ENCODE measurements around the gene GCN1. TPM values are rescaled to one million over a fixed set of nuclear protein-coding genes. Genes with fewer than 3 reads are reported as not detected.

Gene GCN1
- total RNA-seq, 1 experiment from 2014 or later: 53.6 TPM

- H3K4me1 ChIP-seq (ENCODE audit: low read length): no peaks in the 10 kb centered on the region
- no peaks in the 10 kb centered on the region for H3K79me2 ChIP-seq (ENCODE audit: low read length)
- H3K9me2 ChIP-seq (replicated peaks; ENCODE audit: insufficient read depth, low read length): no peaks in the 10 kb centered on the region
- no peaks in the 10 kb centered on the region for H3K9me3 ChIP-seq (ENCODE audit: low read length)
- no peak for DNase-seq
- H3K36me3 ChIP-seq (ENCODE audit: insufficient read depth, low read length): peaks cover 64% of the 10 kb centered on the region
- 0 out of 2 replicates have a peak, but pooled peaks cover 2% of the 10 kb centered on the region for H4K20me1 ChIP-seq (ENCODE audit: insufficient read depth, low read depth, low read length)
- H3K27ac ChIP-seq (ENCODE audit: low read length): no peak overlapping the region
- H3K4me2 ChIP-seq (ENCODE audit: low read depth, low read length, poor library complexity, severe bottlenecking): no peak overlapping the region
- H2AFZ ChIP-seq (ENCODE audit: low read length): no peak overlapping the region
- no peak overlapping the region for H3K9ac ChIP-seq (ENCODE audit: low read length)
- H3K4me3 ChIP-seq (ENCODE audit: low read length): no peak overlapping the region
- H3K27me3 ChIP-seq (ENCODE audit: low read length): no peaks in the 10 kb centered on the region
Measured at GRCh38 chr12:120159509-120160237, 34.8 kb downstream of the GCN1 start.

- no peaks in the 10 kb centered on the region for H3K4me1 ChIP-seq (ENCODE audit: low read length)
- H3K9ac ChIP-seq (ENCODE audit: low read length): no peak overlapping the region
- H3K79me2 ChIP-seq (ENCODE audit: low read length): no peaks in the 10 kb centered on the region
- H3K9me2 ChIP-seq (replicated peaks; ENCODE audit: insufficient read depth, low read length): no peaks in the 10 kb centered on the region
- no peak for DNase-seq
- H3K4me3 ChIP-seq (ENCODE audit: low read length): no peak overlapping the region
- H3K27ac ChIP-seq (ENCODE audit: low read length): no peak overlapping the region
- 0 out of 2 replicates have a peak, but pooled peaks cover 2% of the 10 kb centered on the region for H4K20me1 ChIP-seq (ENCODE audit: insufficient read depth, low read depth, low read length)
- H2AFZ ChIP-seq (ENCODE audit: low read length): no peak overlapping the region
- peaks cover 52% of the 10 kb centered on the region for H3K36me3 ChIP-seq (ENCODE audit: insufficient read depth, low read length)
- H3K4me2 ChIP-seq (ENCODE audit: low read depth, low read length, poor library complexity, severe bottlenecking): no peak overlapping the region
- H3K9me3 ChIP-seq (ENCODE audit: low read length): no peaks in the 10 kb centered on the region
- no peaks in the 10 kb centered on the region for H3K27me3 ChIP-seq (ENCODE audit: low read length)
Measured at GRCh38 chr12:120158351-120158750, 36.2 kb downstream of the GCN1 start.

- H3K27me3 ChIP-seq (ENCODE audit: low read length): no peaks in the 10 kb centered on the region
- no peak for DNase-seq
- H3K9ac ChIP-seq (ENCODE audit: low read length): no peak overlapping the region
- no peaks in the 10 kb centered on the region for H3K9me2 ChIP-seq (replicated peaks; ENCODE audit: insufficient read depth, low read length)
- no peak overlapping the region for H3K27ac ChIP-seq (ENCODE audit: low read length)
- H3K4me1 ChIP-seq (ENCODE audit: low read length): no peaks in the 10 kb centered on the region
- no peak overlapping the region for H3K4me3 ChIP-seq (ENCODE audit: low read length)
- peaks cover 45% of the 10 kb centered on the region for H3K36me3 ChIP-seq (ENCODE audit: insufficient read depth, low read length)
- H3K79me2 ChIP-seq (ENCODE audit: low read length): no peaks in the 10 kb centered on the region
- no peak overlapping the region for H2AFZ ChIP-seq (ENCODE audit: low read length)
- H3K9me3 ChIP-seq (ENCODE audit: low read length): no peaks in the 10 kb centered on the region
- H4K20me1 ChIP-seq (ENCODE audit: insufficient read depth, low read depth, low read length): 0 out of 2 replicates have a peak, but pooled peaks cover 2% of the 10 kb centered on the region
- no peak overlapping the region for H3K4me2 ChIP-seq (ENCODE audit: low read depth, low read length, poor library complexity, severe bottlenecking)
Measured at GRCh38 chr12:120157678-120158077, 36.8 kb downstream of the GCN1 start.

- no peaks in the 10 kb centered on the region for H3K9me2 ChIP-seq (replicated peaks; ENCODE audit: insufficient read depth, low read length)
- no peak for DNase-seq
- no peaks in the 10 kb centered on the region for H3K9me3 ChIP-seq (ENCODE audit: low read length)
- no peaks in the 10 kb centered on the region for H3K4me1 ChIP-seq (ENCODE audit: low read length)
- no peak overlapping the region for H3K4me2 ChIP-seq (ENCODE audit: low read depth, low read length, poor library complexity, severe bottlenecking)
- no peaks in the 10 kb centered on the region for H3K27me3 ChIP-seq (ENCODE audit: low read length)
- no peak overlapping the region for H3K4me3 ChIP-seq (ENCODE audit: low read length)
- H2AFZ ChIP-seq (ENCODE audit: low read length): no peak overlapping the region
- H3K9ac ChIP-seq (ENCODE audit: low read length): no peak overlapping the region
- H3K36me3 ChIP-seq (ENCODE audit: insufficient read depth, low read length): peaks cover 41% of the 10 kb centered on the region
- peaks cover 4% of the 10 kb centered on the region; the same call in 1 of the 2 replicates for H4K20me1 ChIP-seq (ENCODE audit: insufficient read depth, low read depth, low read length)
- H3K79me2 ChIP-seq (ENCODE audit: low read length): no peaks in the 10 kb centered on the region
- no peak overlapping the region for H3K27ac ChIP-seq (ENCODE audit: low read length)
Measured at GRCh38 chr12:120156315-120157259, 37.9 kb downstream of the GCN1 start.

- Histone ChIP-seq H2AFZ (ENCODE audit: low read length) (no peak overlapping the region), H3K79me2 (ENCODE audit: low read length) (no peaks in the 10 kb centered on the region), H3K36me3 (ENCODE audit: insufficient read depth, low read length) (peaks cover 38% of the 10 kb centered on the region), H3K4me1 (ENCODE audit: low read length) (no peaks in the 10 kb centered on the region), H3K27me3 (ENCODE audit: low read length) (no peaks in the 10 kb centered on the region), H3K4me3 (ENCODE audit: low read length) (no peak overlapping the region), H3K9me2 (replicated peaks; ENCODE audit: insufficient read depth, low read length) (no peaks in the 10 kb centered on the region), H3K4me2 (ENCODE audit: low read depth, low read length, poor library complexity, severe bottlenecking) (no peak overlapping the region), H3K9me3 (ENCODE audit: low read length) (no peaks in the 10 kb centered on the region), H3K27ac (ENCODE audit: low read length) (no peak overlapping the region), H4K20me1 (ENCODE audit: insufficient read depth, low read depth, low read length) (peaks cover 10% of the 10 kb centered on the region; the same call in 1 of the 2 replicates), H3K9ac (ENCODE audit: low read length) (no peak overlapping the region)
- no peak for DNase-seq
Measured at GRCh38 chr12:120155072-120155471, 39.4 kb downstream of the GCN1 start.

- no peak overlapping the region for H3K27ac ChIP-seq (ENCODE audit: low read length)
- no peak overlapping the region for H3K9ac ChIP-seq (ENCODE audit: low read length)
- no peak overlapping the region for H2AFZ ChIP-seq (ENCODE audit: low read length)
- no peaks in the 10 kb centered on the region for H3K9me3 ChIP-seq (ENCODE audit: low read length)
- DNase-seq: no peak
- H3K4me1 ChIP-seq (ENCODE audit: low read length): no peaks in the 10 kb centered on the region
- no peaks in the 10 kb centered on the region for H3K9me2 ChIP-seq (replicated peaks; ENCODE audit: insufficient read depth, low read length)
- no peaks in the 10 kb centered on the region for H3K27me3 ChIP-seq (ENCODE audit: low read length)
- H3K36me3 ChIP-seq (ENCODE audit: insufficient read depth, low read length): peaks cover 42% of the 10 kb centered on the region
- H3K4me2 ChIP-seq (ENCODE audit: low read depth, low read length, poor library complexity, severe bottlenecking): no peak overlapping the region
- H4K20me1 ChIP-seq (ENCODE audit: insufficient read depth, low read depth, low read length): peaks cover 12% of the 10 kb centered on the region; the same call in 1 of the 2 replicates
- no peak overlapping the region for H3K4me3 ChIP-seq (ENCODE audit: low read length)
- no peaks in the 10 kb centered on the region for H3K79me2 ChIP-seq (ENCODE audit: low read length)
Measured at GRCh38 chr12:120150919-120151525, 43.5 kb downstream of the GCN1 start.

- H3K9me2 ChIP-seq (replicated peaks; ENCODE audit: insufficient read depth, low read length): no peaks in the 10 kb centered on the region
- H3K4me1 ChIP-seq (ENCODE audit: low read length): no peaks in the 10 kb centered on the region
- no peak overlapping the region for H3K4me3 ChIP-seq (ENCODE audit: low read length)
- H3K9me3 ChIP-seq (ENCODE audit: low read length): no peaks in the 10 kb centered on the region
- H3K4me2 ChIP-seq (ENCODE audit: low read depth, low read length, poor library complexity, severe bottlenecking): no peak overlapping the region
- no peak for DNase-seq
- peaks cover 55% of the 10 kb centered on the region for H3K36me3 ChIP-seq (ENCODE audit: insufficient read depth, low read length)
- no peak overlapping the region for H2AFZ ChIP-seq (ENCODE audit: low read length)
- no peak overlapping the region for H3K9ac ChIP-seq (ENCODE audit: low read length)
- H3K79me2 ChIP-seq (ENCODE audit: low read length): no peaks in the 10 kb centered on the region
- H4K20me1 ChIP-seq (ENCODE audit: insufficient read depth, low read depth, low read length): peaks cover 12% of the 10 kb centered on the region; the same call in 1 of the 2 replicates
- no peak overlapping the region for H3K27ac ChIP-seq (ENCODE audit: low read length)
- H3K27me3 ChIP-seq (ENCODE audit: low read length): no peaks in the 10 kb centered on the region
Measured at GRCh38 chr12:120148011-120148410, 46.5 kb downstream of the GCN1 start.

- H4K20me1 ChIP-seq (ENCODE audit: insufficient read depth, low read depth, low read length): 0 out of 2 replicates have a peak, but pooled peaks cover 4% of the 10 kb centered on the region
- no peak overlapping the region for H3K4me2 ChIP-seq (ENCODE audit: low read depth, low read length, poor library complexity, severe bottlenecking)
- no peaks in the 10 kb centered on the region for H3K9me2 ChIP-seq (replicated peaks; ENCODE audit: insufficient read depth, low read length)
- no peaks in the 10 kb centered on the region for H3K27me3 ChIP-seq (ENCODE audit: low read length)
- H2AFZ ChIP-seq (ENCODE audit: low read length): no peak overlapping the region
- H3K4me3 ChIP-seq (ENCODE audit: low read length): no peak overlapping the region
- H3K9me3 ChIP-seq (ENCODE audit: low read length): no peaks in the 10 kb centered on the region
- DNase-seq: no peak
- no peak overlapping the region for H3K9ac ChIP-seq (ENCODE audit: low read length)
- no peaks in the 10 kb centered on the region for H3K4me1 ChIP-seq (ENCODE audit: low read length)
- 0 out of 2 replicates have a peak, but pooled peaks cover 3% of the 10 kb centered on the region for H3K79me2 ChIP-seq (ENCODE audit: low read length)
- H3K27ac ChIP-seq (ENCODE audit: low read length): no peak overlapping the region
- peaks cover 74% of the 10 kb centered on the region for H3K36me3 ChIP-seq (ENCODE audit: insufficient read depth, low read length)
Measured at GRCh38 chr12:120145164-120145563, 49.4 kb downstream of the GCN1 start.
